LoVo (cell line): ENCODE results near the gene MEOX1.

Experiments used
- DNase-seq: peaks from one replicate; pipeline ENCODE4 v3.0.0-alpha.2; 2016; ENCODE audit warnings: low spot score

Gene MEOX1

DNA sequence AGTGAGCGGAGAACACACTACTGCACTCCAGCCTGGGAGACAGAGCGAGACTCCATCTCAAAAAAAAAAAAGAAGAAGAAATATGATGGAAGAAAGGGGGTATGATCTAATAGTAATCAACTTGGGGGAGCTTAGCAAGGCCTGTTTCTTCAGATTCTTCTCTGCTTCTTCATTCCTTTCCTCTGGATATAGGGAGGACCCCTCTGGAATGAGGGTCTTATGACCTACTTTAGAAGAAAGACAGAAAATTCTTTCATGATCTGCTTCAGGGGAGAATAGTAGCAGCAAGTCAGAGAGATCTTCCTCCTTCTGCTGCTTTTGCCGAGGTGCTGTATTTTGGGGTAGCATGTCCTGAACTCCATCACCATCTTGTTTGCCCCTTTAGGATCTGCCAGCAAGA, 70.7 kb downstream of the MEOX1 start:
- no peak for DNase-seq
